HG03066 (cell line): ENCODE measurements around the gene UBA52.

Experiments
- ATAC-seq: cut with Tn5 transposase; IDR thresholded peaks from one replicate; pipeline ENCODE4 v1.9.1; 2021; ENCODE audit warnings: low read depth; ENCODE audit not compliant: unreplicated experiment

UBA52 gene

GRCh38 chr19:18543814-18544475 lies 27.7 kb upstream of the UBA52 start:
- ATAC-seq = peak; percentile 67

GRCh38 chr19:18551631-18552030 lies 20.0 kb upstream of the UBA52 start:
- no peak for ATAC-seq

GRCh38 chr19:18557411-18558201 lies 14.1 kb upstream of the UBA52 start, which contains the start of gene KXD1:
TSS of gene KXD1 (plus strand) at chr19:18557870. CDS start at chr19:18562057, 4,187 bp downstream.
- ATAC-seq = peak; percentile 94

GRCh38 chr19:18558202-18558555 lies 13.5 kb upstream of the UBA52 start:
- no peak for ATAC-seq

- ATAC-seq = no peak
Observed at GRCh38 chr19:18558604-18559003, 13.1 kb upstream of the UBA52 start.

GRCh38 chr19:18559685-18560084 lies 12.0 kb upstream of the UBA52 start:
- ATAC-seq = no peak

- ATAC-seq = no peak
Observed at GRCh38 chr19:18562086-18562485, 9.6 kb upstream of the UBA52 start.

GRCh38 chr19:18566953-18567352 lies 4.7 kb upstream of the UBA52 start:
- ATAC-seq = no peak

- ATAC-seq = no peak
Observed at GRCh38 chr19:18568367-18568766, 3.3 kb upstream of the UBA52 start.

GRCh38 chr19:18574691-18575291 lies 3.1 kb downstream of the UBA52 start:
- no peak for ATAC-seq

- ATAC-seq = no peak
Observed at GRCh38 chr19:18576383-18576782, 4.7 kb downstream of the UBA52 start.

- no peak for ATAC-seq
Observed at GRCh38 chr19:18577365-18577914, 5.8 kb downstream of the UBA52 start.

- no peak for ATAC-seq
Observed at GRCh38 chr19:18580311-18580710, 8.7 kb downstream of the UBA52 start.

GRCh38 chr19:18586306-18586705 lies 14.6 kb downstream of the UBA52 start:
- ATAC-seq = no peak

GRCh38 chr19:18587561-18587960 lies 15.9 kb downstream of the UBA52 start:
- ATAC-seq = no peak

GRCh38 chr19:18587962-18588610 lies 16.4 kb downstream of the UBA52 start:
- ATAC-seq = no peak

- peak; percentile 67 for ATAC-seq
Observed at GRCh38 chr19:18588611-18589379, 17.1 kb downstream of the UBA52 start, which contains the start of gene REX1BD. TSS of gene REX1BD (plus strand) at chr19:18588798. CDS start at chr19:18588802, 4 bp downstream.

GRCh38 chr19:18589380-18590272 lies 18.0 kb downstream of the UBA52 start:
- ATAC-seq = peak; percentile 19
